Measurements from ENCODE around the gene SLC7A1.
"Not testable (repeated sequence)": the region's sequence is repeated elsewhere in the genome, so short reads cannot be mapped to it uniquely, and the experiment has no call there.

The SLC7A1 gene

DNA sequence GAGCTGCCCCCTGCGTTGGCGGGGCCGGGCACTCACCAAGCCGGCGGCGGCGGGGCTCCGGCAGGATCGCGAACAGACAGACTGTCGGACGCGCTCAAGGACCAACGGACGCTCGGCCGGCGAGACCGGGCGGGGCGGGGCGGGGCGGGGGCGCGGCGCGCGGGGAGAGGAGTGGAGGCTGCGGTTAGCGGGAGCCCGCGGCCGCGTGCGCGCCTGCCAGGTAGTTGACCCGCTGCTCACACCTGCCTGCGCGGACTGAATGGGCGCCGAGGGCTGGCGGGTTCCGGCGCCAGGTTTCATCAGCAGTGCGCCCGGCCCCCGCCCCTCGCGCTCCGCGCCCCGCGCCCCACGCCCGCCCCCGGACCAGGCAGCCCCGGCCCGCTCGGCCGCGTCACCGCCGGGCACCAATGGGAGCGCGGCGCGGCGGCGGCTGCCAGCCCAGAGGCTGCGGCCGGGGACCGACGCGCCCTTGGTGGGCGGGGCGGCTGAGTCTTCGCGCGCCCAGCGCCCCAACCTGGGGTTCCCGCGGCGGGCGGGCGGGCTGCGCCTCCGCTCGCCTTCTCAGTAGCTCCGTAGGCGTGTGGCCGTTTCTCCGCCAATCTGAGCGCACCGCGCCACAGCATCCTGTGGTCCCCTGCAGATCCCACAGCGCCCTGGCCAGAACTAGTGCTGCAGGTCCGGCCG lies at the start of gene SLC7A1:
Gene SLC7A1, minus strand, starts transcription at position 309 of the 684 bp plus-strand sequence. CDS start 59,500 bp downstream, outside the sequence.
- in situ Hi-C loops (cut with MboI; ENCODE audit: low sequenced_read_pairs) = no loop called here

DNA sequence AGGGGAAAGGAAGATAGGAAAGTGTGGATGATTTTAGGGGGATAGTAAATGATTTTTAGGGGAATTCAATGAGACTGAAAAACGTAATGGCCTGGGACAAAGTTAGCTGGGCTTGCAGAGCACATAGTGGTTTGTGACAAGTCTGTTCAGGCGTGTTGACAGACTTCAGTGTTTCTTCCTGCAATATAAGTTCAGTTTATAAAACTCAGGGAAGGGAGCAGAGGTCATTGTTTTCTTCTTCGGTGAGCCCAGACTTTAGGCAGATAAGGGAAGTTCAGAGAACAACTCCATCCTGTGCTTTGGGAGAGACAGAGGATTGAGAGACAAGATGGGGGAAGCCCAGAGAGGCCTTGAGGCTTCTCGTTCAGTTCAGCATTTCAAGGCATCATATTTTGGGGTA lies 45.2 kb upstream of the SLC7A1 start:
- in situ Hi-C loops (cut with MboI; ENCODE audit: low sequenced_read_pairs) = no loop called here

- in situ Hi-C loops (cut with MboI; ENCODE audit: low sequenced_read_pairs) = not testable (repeated sequence)
Measured at GRCh38 chr13:29636831-29637230, 41.3 kb upstream of the SLC7A1 start.

- in situ Hi-C loops (cut with MboI; ENCODE audit: low sequenced_read_pairs) = no loop called here
Measured at GRCh38 chr13:29624997-29625396, 29.5 kb upstream of the SLC7A1 start.

GRCh38 chr13:29621841-29622240 lies 26.4 kb upstream of the SLC7A1 start:
- in situ Hi-C loops (cut with MboI; ENCODE audit: low sequenced_read_pairs) = no loop called here

DNA sequence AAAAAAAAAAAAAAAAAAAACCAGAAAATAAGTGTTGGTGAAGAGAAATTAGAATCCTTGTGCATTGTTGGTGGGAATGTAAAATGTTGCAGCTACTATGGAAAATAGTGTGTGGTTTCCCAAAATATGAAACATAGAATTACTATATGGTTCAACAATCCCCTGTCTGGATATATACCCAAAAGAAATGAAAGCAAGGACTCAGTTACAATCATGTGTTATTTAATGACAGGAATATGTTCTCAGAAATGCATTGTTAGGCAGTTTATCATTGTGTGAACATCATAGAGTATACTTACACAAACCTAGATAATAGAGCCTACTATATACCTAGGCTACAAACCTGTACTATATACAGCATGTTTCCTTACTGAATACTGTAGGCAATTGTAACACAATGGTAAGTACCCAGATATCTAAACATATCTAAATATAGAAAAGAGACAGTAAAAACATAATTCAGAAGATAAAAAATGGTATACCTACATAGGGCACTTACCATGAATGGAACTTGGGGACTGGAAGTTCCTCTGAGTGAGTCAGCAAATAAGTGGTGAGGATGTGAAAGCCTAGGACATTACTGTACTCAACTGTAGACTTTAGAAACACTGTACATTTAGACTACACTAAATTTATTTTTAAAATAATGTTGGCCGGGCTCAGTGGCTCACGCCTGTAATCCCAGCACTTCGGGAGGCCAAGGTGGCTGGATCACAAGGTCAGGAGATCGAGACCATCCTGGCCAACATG lies 25.7 kb upstream of the SLC7A1 start:
- in situ Hi-C loops (cut with MboI; ENCODE audit: low sequenced_read_pairs) = no loop called here

GRCh38 chr13:29619995-29620394 lies 24.5 kb upstream of the SLC7A1 start:
- in situ Hi-C loops (cut with MboI; ENCODE audit: low sequenced_read_pairs) = no loop called here

GRCh38 chr13:29613101-29613500 lies 17.6 kb upstream of the SLC7A1 start:
- in situ Hi-C loops (cut with MboI; ENCODE audit: low sequenced_read_pairs) = no loop called here

- in situ Hi-C loops (cut with MboI; ENCODE audit: low sequenced_read_pairs) = no loop called here
Measured at GRCh38 chr13:29607465-29607864, 12.0 kb upstream of the SLC7A1 start.

DNA sequence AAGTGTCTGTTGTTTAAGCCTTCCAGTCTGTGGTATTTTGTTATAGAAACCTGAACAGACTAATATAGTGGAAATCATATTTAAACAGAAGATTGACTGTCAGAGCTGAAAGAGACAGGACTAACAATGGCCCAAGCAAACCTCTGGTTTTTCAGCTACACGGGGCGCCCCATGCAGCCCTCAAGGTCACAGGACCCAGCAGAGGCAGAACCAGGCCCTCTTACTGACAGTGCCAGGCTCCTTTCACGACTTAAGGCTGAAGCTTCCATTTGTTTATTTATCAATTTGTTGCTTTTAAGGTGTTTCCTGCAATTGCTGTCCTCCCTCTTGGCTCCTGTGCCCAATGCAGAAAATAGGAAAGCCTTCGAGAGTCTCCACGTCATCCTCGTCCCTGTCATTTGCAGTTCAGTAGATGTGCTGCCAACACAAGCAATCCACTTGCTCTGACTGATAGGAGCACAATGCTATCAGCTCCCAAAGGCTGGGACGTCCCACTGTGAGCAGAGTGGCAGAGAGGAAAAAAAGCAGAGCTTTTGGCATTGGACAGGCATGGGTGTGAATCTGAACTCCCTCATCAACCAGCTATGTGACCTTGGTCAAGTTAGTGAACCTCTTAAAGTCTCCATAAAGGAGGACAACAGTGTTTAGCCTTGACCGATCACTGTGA lies 10.5 kb upstream of the SLC7A1 start:
- in situ Hi-C loops (cut with MboI; ENCODE audit: low sequenced_read_pairs) = no loop called here

GRCh38 chr13:29598321-29598720 lies 2.8 kb upstream of the SLC7A1 start:
- in situ Hi-C loops (cut with MboI; ENCODE audit: low sequenced_read_pairs) = no loop called here

GRCh38 chr13:29597706-29598105 lies 2.2 kb upstream of the SLC7A1 start:
- in situ Hi-C loops (cut with MboI; ENCODE audit: low sequenced_read_pairs) = no loop called here

GRCh38 chr13:29597246-29597645 lies 1.8 kb upstream of the SLC7A1 start:
- in situ Hi-C loops (cut with MboI; ENCODE audit: low sequenced_read_pairs) = no loop called here

- in situ Hi-C loops (cut with MboI; ENCODE audit: low sequenced_read_pairs) = no loop called here
Measured at GRCh38 chr13:29596064-29596418, 553 bp upstream of the SLC7A1 start.

DNA sequence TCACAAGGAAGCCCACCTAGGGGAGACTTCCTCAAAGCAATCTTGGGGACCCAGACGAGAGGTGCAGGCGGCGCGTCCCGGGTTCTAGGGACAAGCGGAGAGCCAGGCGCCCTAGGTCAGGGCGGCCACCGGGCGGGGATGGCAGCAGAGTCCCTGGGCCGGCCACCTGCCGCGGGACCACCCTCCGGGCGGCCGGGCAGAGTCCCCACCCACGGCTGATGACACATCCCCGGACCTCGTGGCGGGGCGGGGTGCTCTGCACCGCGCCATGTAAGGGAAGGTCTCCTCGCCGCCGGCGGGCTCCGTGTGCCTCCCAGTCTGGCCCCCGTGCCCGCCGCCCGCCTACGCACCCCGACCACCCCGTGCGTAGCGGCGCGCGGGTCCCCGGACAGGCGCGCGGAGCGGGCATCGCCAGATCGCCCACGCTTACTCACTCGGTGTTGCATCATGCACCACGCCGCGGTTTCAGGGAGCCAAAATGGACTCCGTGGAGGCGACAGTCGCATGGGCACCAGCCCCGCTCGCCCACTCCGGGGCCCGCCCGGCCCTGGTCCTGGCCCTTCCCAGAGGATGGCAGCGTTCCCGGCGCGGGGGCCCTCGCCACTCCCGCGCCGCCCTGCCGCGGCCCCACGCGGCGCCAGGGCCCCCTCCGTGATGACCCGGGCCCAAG lies 643 bp downstream of the SLC7A1 start:
- in situ Hi-C loops (cut with MboI; ENCODE audit: low sequenced_read_pairs) = no loop called here

GRCh38 chr13:29594303-29594709 lies 1.2 kb downstream of the SLC7A1 start:
- in situ Hi-C loops (cut with MboI; ENCODE audit: low sequenced_read_pairs) = no loop called here

DNA sequence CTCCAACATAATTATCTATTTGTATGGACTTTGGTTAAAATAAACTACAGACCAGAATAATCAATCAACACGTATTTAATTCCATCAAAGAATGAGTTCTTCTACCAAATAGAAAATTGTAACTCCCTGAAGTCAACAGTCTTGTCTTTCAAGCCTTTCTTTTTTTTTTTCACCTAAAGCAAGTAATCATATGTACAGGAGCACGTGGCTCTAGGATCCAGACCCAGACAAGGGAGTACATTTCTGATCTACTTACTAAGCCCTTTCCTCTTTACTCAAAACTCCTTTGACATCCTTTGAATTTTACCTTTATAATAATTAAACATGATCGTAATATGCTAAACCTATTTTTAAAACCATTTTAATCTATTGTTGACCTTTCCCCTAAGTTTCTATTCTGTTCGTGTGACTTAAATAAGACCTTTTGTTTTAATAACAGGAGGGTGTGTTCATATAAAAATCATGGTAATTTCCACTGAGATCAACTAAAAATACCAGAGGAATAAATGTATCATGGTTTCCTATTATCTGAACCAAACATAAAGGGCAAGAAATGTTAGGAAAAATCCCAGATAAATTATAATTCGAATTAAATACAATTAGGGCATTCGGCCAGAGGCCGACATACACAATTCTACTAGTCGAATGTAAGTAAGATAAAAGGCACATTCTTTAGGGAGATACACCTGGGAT lies 1.7 kb downstream of the SLC7A1 start:
- in situ Hi-C loops (cut with MboI; ENCODE audit: low sequenced_read_pairs) = no loop called here

GRCh38 chr13:29591310-29591709 lies 4.2 kb downstream of the SLC7A1 start:
- in situ Hi-C loops (cut with MboI; ENCODE audit: low sequenced_read_pairs) = no loop called here

GRCh38 chr13:29589967-29590366 lies 5.5 kb downstream of the SLC7A1 start:
- in situ Hi-C loops (cut with MboI; ENCODE audit: low sequenced_read_pairs) = no loop called here

DNA sequence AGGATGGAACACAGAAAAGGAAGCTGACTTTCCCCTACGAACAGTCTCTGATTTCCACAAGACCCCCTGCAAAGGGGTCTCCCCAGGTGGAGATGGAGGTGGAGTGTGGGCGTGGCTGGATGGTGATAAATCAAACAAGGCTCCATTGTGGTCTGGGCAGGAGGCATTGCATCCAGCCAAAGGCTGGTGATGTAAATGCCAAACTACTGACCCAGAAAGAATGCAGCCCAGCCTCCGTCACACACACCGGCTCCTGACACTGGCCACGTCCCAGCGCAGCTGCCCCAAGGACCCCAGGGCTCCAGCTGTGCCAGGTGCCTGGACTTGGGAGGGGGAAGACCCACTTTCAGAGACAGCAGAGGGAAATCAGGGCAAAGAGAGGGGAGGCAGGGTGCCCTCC lies 6.3 kb downstream of the SLC7A1 start:
- in situ Hi-C loops (cut with MboI; ENCODE audit: low sequenced_read_pairs) = no loop called here

GRCh38 chr13:29587645-29588044 lies 7.8 kb downstream of the SLC7A1 start:
- in situ Hi-C loops (cut with MboI; ENCODE audit: low sequenced_read_pairs) = no loop called here
